Retinal pigment epithelial cell (primary cell): ENCODE measurements around the gene PIK3C2G.

Experiments used
- DNase-seq: peaks from one replicate; pipeline ENCODE4 v3.0.0-alpha.2; 2010; ENCODE audit warnings: low read depth
- H3K4me3 ChIP-seq: 2 replicates; pipeline ENCODE4 v1.5.1; 2011; ENCODE audit warnings: mild to moderate bottlenecking, low read length, control low read depth, moderate library complexity
- TF ChIP-seq, protein P1 (sequence below): conservative IDR thresholded peaks from 2 replicates; pipeline ENCODE4 v1.5.1; 2011; ENCODE audit warnings: low read depth, low read length, control low read depth, inconsistent platforms

PIK3C2G gene

DNA sequence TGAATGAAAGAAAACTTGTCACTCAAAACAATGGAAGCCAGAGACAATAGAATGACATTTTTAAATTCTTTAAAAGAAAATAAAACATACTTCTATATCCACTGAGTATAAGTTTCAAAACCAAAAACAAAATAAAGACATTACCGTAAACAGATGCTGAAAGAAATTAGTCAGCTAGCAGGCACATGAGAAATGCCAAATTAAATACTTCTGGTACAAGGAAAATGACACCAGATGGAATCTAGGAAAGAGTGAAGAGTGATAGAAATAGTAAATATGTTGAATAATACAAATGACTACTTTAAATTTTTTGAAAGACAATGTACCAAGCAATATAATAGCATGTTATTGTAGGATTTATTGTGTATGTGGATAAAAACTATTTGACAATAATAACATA is 23.8 kb downstream of the PIK3C2G start:
- DNase-seq = no peak
- TF ChIP-seq, protein P1, sequence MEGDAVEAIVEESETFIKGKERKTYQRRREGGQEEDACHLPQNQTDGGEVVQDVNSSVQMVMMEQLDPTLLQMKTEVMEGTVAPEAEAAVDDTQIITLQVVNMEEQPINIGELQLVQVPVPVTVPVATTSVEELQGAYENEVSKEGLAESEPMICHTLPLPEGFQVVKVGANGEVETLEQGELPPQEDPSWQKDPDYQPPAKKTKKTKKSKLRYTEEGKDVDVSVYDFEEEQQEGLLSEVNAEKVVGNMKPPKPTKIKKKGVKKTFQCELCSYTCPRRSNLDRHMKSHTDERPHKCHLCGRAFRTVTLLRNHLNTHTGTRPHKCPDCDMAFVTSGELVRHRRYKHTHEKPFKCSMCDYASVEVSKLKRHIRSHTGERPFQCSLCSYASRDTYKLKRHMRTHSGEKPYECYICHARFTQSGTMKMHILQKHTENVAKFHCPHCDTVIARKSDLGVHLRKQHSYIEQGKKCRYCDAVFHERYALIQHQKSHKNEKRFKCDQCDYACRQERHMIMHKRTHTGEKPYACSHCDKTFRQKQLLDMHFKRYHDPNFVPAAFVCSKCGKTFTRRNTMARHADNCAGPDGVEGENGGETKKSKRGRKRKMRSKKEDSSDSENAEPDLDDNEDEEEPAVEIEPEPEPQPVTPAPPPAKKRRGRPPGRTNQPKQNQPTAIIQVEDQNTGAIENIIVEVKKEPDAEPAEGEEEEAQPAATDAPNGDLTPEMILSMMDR = no peak
- no peak overlapping the region for H3K4me3 ChIP-seq

DNA sequence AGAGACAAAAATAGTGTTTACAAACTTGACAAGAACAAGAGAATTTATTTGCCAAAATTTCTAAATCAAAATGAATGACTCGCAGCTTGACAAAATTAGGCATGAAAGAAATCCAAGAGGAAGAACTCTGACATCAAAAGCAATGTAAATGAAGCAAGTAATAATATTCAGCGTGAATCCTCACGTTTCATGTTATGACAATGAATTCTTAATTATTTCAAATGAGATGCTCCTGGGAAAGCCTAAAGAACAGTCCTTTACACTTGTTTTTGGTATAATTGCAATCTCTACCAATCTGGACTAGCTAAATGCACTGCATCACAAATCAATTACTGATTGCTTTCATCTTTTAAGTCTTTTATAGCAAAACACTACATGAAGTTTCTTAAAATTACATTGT is 29.1 kb downstream of the PIK3C2G start:
- DNase-seq = no peak
- H3K4me3 ChIP-seq = no peak overlapping the region
- TF ChIP-seq, protein P1 = no peak

DNA sequence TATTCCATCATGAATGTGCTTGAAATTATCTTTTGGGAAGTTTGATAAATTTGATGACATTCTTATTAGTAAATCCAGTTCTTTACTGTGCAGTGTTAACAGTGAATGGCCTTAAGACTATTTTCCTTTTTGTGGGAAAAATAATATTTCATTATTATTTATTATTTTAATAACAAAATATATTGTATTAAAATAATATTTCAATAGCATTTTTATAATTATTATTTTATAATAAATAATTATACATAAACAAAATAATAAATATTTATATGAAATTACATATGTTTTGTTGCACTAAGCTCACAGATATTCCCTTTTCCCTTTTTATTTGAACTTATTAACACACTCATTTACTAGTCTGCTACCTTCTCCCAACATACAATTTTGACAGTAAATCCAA is 33.6 kb downstream of the PIK3C2G start:
- no peak overlapping the region for H3K4me3 ChIP-seq
- TF ChIP-seq, protein P1 = no peak
- DNase-seq = no peak

DNA sequence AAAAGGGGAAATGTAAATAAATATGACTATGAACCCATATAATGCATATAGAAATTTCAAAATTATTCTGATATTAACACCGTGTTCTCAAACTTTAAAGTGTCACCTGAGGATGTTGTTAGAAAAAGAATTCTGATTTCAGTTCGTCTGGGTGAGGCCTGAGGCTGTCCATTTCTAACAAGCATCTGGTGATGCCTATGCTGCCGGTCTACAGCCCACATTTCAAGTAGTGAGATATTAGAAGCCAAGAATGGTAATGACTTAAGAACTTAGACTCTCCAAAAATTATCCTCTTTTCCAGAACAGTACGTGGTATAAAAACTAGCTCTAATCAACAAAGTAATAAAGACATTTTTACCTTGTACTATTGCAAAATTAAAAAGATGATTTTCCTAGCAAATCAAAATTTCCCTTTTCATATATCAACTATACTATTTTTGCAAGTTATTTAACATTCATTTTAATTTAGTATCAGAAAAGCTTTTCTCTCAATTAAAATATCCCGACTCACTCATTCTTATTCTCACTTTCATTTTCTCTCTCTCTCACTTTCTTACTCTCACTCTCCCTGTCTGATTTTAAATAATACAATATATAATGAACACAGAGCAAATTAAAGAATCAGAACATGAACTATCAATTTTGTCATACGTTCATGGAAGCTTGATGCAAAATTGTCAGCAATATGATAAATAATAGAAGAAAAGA is 35.0 kb downstream of the PIK3C2G start:
- DNase-seq = no peak
- no peak overlapping the region for H3K4me3 ChIP-seq
- TF ChIP-seq, protein P1 = no peak

DNA sequence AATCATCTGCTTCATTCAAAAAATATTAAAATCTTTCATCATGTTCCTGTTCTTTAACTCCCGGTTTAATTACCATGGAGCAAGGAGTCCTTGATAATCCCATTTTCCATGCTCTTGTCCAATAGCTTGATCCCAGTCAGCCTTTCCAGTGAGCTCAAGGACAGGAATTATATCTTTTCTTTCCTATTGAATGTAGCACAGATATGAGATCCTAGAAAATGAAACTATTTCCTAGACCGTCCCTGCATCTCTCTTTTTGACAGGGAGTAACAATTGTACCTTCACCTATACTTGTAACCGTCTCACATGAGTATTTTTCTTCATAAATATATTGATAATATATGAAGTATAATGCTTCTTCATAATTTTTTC is 35.6 kb downstream of the PIK3C2G start:
- H3K4me3 ChIP-seq = no peak overlapping the region
- TF ChIP-seq, protein P1 = no peak
- DNase-seq = no peak

DNA sequence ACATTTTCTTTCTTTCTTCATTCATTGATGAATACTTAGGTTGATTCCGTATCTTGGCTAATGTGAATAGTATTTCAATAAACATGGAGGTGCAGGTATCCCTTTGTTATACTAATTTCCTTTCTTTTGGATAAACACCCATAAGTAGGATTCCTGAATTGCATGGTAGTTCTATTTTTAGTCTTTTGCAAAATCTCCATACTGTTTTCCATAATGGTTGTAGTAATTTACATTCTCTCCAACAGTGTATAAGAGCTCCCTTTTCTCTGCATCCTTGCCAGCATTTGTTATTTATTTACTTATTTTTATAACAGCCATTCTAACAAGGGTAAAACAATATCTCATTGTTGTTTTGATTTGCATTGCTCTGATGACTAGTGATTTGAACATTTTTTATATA is 36.6 kb downstream of the PIK3C2G start:
- DNase-seq = no peak
- TF ChIP-seq, protein P1 = no peak
- no peak overlapping the region for H3K4me3 ChIP-seq

DNA sequence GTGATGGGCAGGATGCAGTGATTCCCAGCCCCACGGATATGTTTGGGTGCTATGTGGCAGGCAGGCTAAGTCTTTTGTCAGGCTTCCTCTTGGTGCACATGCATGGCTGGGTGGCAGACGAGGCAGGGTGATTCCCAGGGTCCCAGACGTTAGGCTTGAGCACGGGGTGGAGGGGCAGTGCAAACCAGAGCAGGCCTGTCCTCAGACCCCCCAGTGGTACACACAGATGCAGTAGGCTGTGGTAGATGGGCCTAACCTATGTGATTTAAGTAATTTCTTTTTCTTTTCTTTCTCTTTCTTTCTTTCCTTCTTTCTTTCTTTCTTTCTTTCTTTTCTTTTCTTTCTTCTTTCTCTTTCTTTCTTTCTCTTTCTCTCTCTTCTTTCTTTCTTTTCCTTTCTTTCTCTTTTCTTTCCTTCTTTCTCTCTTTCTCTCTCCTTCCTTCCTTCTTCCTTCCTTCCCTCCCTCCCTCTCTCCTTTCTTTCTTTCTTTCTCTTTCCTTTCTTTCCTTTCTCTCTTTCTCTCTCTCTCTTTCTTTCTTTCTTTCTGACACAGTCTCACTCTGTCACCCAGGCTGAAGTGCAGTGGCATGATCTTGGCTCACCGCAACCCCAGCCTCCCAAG is 41.6 kb downstream of the PIK3C2G start:
- no peak for DNase-seq
- H3K4me3 ChIP-seq = no peak overlapping the region
- TF ChIP-seq, protein P1 = no peak
